ENCODE measurements around the gene ELF1. TPM values are rescaled to one million over a fixed set of nuclear protein-coding genes. Genes with fewer than 3 reads are reported as not detected.
"Not testable (repeated sequence)": the region's sequence is repeated elsewhere in the genome, so short reads cannot be mapped to it uniquely, and the experiment has no call there.

ELF1 gene
- total RNA-seq, 2 experiments from 2014 or later: 159 to 169 TPM

DNA sequence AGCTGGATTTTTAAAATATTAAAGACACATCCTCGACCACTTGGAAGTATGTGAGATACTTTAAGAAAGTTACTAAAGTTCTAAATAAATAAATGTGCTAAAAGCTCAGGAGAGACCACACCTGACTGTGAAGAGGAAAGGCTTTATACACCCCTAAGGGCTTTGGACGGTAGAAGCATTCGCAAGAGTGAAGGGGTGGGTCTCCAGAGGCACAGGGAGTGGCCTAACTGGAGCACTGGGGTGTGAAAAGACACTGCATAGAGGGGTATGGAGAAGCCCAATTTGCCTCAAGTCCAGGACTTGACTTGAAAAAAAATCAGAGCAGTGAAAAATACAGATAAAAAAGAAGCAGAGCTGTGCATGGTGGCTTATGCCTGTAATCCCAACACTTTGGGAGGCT lies 125.5 kb downstream of the ELF1 start:
- peaks cover 26% of the 10 kb centered on the region for H3K36me3 Mint-ChIP-seq (ENCODE audit: low read depth)
- POLR2A ChIA-PET, H3K9me3 Mint-ChIP-seq, DNase-seq, CTCF ChIA-PET, H3K4me1 Mint-ChIP-seq, H3K4me3 Mint-ChIP-seq, H3K27me3 Mint-ChIP-seq, H3K27ac Mint-ChIP-seq: not testable (repeated sequence)

- ChIA-PET CTCF (no interaction called here), POLR2A (no interaction called here)
- no peak overlapping the region for H3K4me3 Mint-ChIP-seq
- no peak for DNase-seq
- peaks cover 36% of the 10 kb centered on the region for H3K36me3 Mint-ChIP-seq (ENCODE audit: low read depth)
- H3K4me1 Mint-ChIP-seq: peaks cover 13% of the 10 kb centered on the region
- no peak overlapping the region for H3K27ac Mint-ChIP-seq
- peaks cover 13% of the 10 kb centered on the region for H3K9me3 Mint-ChIP-seq
- H3K27me3 Mint-ChIP-seq: no peaks in the 10 kb centered on the region
Measured at GRCh38 chr13:40886017-40886416, 133.1 kb downstream of the ELF1 start.

DNA sequence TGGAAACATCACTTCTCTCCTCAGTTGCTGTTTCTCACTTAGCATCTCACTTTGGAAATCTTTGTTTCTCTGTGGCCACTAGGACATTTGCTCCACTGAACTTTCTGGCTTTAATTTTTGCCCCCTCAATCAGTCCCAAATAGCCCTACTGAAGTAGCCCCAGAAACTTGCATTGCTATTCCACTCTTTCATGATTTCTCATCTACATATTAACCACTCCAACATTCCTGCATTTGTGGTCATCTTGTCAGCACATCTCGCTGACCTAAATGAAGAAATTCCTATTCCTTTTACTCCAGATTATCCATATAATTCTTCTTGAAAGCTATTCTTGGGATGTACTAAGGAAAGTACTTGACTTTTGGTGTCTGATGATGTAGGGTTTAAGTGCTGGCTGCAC lies 134.9 kb downstream of the ELF1 start:
- CTCF ChIA-PET, H3K27ac Mint-ChIP-seq, H3K27me3 Mint-ChIP-seq, H3K4me3 Mint-ChIP-seq, POLR2A ChIA-PET, DNase-seq: not testable (repeated sequence)
- H3K36me3 Mint-ChIP-seq (ENCODE audit: low read depth): peaks cover 41% of the 10 kb centered on the region
- H3K9me3 Mint-ChIP-seq: peaks cover 18% of the 10 kb centered on the region
- H3K4me1 Mint-ChIP-seq: peaks cover 13% of the 10 kb centered on the region

Other genes with a start within 250 kb of the ELF1 start
- gene MRPS31, start 248.1 kb downstream of the ELF1 start, total RNA-seq: 10 to 100 TPM; 31.5 to 34.0 TPM
- gene SLC25A15, start 229.7 kb downstream of the ELF1 start, total RNA-seq: 1 to 10 TPM; 8.2 to 9.8 TPM
- 1 to 10 TPM; 9.0 to 9.3 TPM for gene WBP4, start 42.2 kb upstream of the ELF1 start, total RNA-seq
- 1 to 10 TPM; 5.1 to 5.2 TPM for gene KBTBD6, start 113.5 kb upstream of the ELF1 start, total RNA-seq
- 1 to 10 TPM; 8.1 to 8.4 TPM for gene KBTBD7, start 175.3 kb upstream of the ELF1 start, total RNA-seq
- gene MTRF1, start 244.3 kb upstream of the ELF1 start, total RNA-seq: 10 to 100 TPM; 17.9 to 20.0 TPM

Measured in activated CD4-positive, alpha-beta memory T cell treated with anti-CD3 and anti-CD28 coated beads, Interleukin-2, amount 10 ng/mL, durations not matched to agents 7 days and 5 days (primary cell).